Hepatocyte (in vitro differentiated cells): ENCODE measurements around the gene HSF2BP. TPM values are rescaled to one million over a fixed set of nuclear protein-coding genes. Genes with fewer than 3 reads are reported as not detected.
"Not testable (repeated sequence)": the region's sequence is repeated elsewhere in the genome, so short reads cannot be mapped to it uniquely, and the experiment has no call there.

ENCODE experiments used
- DNase-seq: peaks from one replicate; pipeline ENCODE4 v3.0.0-alpha.2; 2016; ENCODE audit warnings: low spot score
- H2AFZ ChIP-seq: fragments of 200-600 bp; sonication (generic); 2 replicates; pipeline ENCODE4 v1.6.0; 2016; ENCODE audit warnings: antibody characterized with exemption, mild to moderate bottlenecking
- H3K27ac ChIP-seq: fragments of 200-600 bp; sonication (generic); 2 replicates; pipeline ENCODE4 v1.5.1; 2016; ENCODE audit warnings: mild to moderate bottlenecking
- H3K27me3 ChIP-seq: fragments of 200-600 bp; sonication (generic); 2 replicates; pipeline ENCODE4 v1.6.1; 2016
- H3K36me3 ChIP-seq: fragments of 200-600 bp; sonication (generic); replicated peaks from 2 replicates; pipeline ENCODE4 v1.5.1; 2016; ENCODE audit warnings: low read depth; ENCODE audit not compliant: insufficient read depth
- H3K4me1 ChIP-seq: fragments of 200-600 bp; sonication (generic); 2 replicates; pipeline ENCODE4 v1.5.1; 2016; ENCODE audit warnings: mild to moderate bottlenecking, moderate library complexity; ENCODE audit not compliant: insufficient read depth
- H3K4me2 ChIP-seq: fragments of 200-600 bp; sonication (generic); 2 replicates; pipeline ENCODE4 v1.6.0; 2016
- H3K4me3 ChIP-seq: fragments of 200-600 bp; sonication (generic); 2 replicates; pipeline ENCODE4 v1.5.1; 2016; ENCODE audit warnings: mild to moderate bottlenecking
- H3K79me2 ChIP-seq: fragments of 200-600 bp; sonication (generic); 2 replicates; pipeline ENCODE4 v1.6.0; 2017; ENCODE audit warnings: mild to moderate bottlenecking
- H3K9me2 ChIP-seq: fragments of 200-600 bp; sonication (generic); replicated peaks from 2 replicates; pipeline ENCODE4 v1.6.0; 2017; ENCODE audit warnings: mild to moderate bottlenecking; ENCODE audit not compliant: insufficient read depth
- H3K9me3 ChIP-seq: fragments of 200-600 bp; sonication (generic); 2 replicates; pipeline ENCODE4 v1.5.1; 2016; ENCODE audit warnings: low read depth, mild to moderate bottlenecking
- H4K20me1 ChIP-seq: fragments of 200-600 bp; sonication (generic); 2 replicates; pipeline ENCODE4 v1.6.0; 2016; ENCODE audit warnings: mild to moderate bottlenecking; ENCODE audit not compliant: insufficient read depth, poor library complexity, severe bottlenecking
- CTCF ChIP-seq: fragments of 200-600 bp; sonication (generic); IDR thresholded peaks from 2 replicates; pipeline ENCODE4 v1.5.1; 2016; ENCODE audit warnings: antibody characterized with exemption, mild to moderate bottlenecking; ENCODE audit not compliant: poor library complexity
- EZH2 ChIP-seq: fragments of 200-600 bp; sonication (generic); IDR thresholded peaks from 2 replicates; pipeline ENCODE4 v1.6.1; 2016; ENCODE audit warnings: antibody characterized with exemption, mild to moderate bottlenecking, borderline replicate concordance
- EZH2phosphoT487 ChIP-seq: fragments of 200-600 bp; sonication (generic); IDR thresholded peaks from one replicate; pipeline ENCODE4 v1.6.1; 2018; ENCODE audit warnings: antibody characterized with exemption, mild to moderate bottlenecking, low read depth, moderate library complexity; ENCODE audit not compliant: unreplicated experiment, severe bottlenecking
- WGBS: methylation state at CpG from one replicate; pipeline ENCODE4 v1.1.6; 2016; ENCODE audit warnings: low lambda C conversion rate; ENCODE audit errors: missing lambda C conversion rate; 5-methylcytosine and 5-hydroxymethylcytosine counted together
- polyA plus RNA-seq: library from polyadenylated mRNA; unstranded; fragments of >200 nt; fragmentation: Nextera tagmentation; extraction: Ambion mirVana; gene quantifications from 2 replicates; pipeline ENCODE4 v1.2.1, GENCODE V29; 2016
- total RNA-seq: library from RNA; depleted of rRNA; stranded (reverse); fragments of >200 nt; gene quantifications from 2 replicates; pipeline ENCODE4 v1.2.3, GENCODE V29; 2014

Gene HSF2BP
- total and polyA plus RNA-seq, 2 experiments from 2014 or later: 1.3 to 1.4 TPM

- no peak for DNase-seq
- no peak for TF ChIP-seq EZH2
- no peak for TF ChIP-seq EZH2phosphoT487
- TF ChIP-seq CTCF: no peak
- Histone ChIP-seq H3K79me2 (peaks cover 5% of the 10 kb centered on the region), H3K27ac (no peak overlapping the region), H3K27me3 (no peaks in the 10 kb centered on the region), H4K20me1 (no peaks in the 10 kb centered on the region), H3K4me3 (no peak overlapping the region), H3K36me3 (no peaks in the 10 kb centered on the region), H3K4me1 (no peaks in the 10 kb centered on the region), H3K4me2 (no peak overlapping the region), H2AFZ (no peak overlapping the region), H3K9me2 (no peaks in the 10 kb centered on the region), H3K9me3 (no peaks in the 10 kb centered on the region)
- WGBS: 96% methylated on average over 3 of the region's 3 CpGs
Observed at GRCh38 chr21:43684424-43684823, 25.1 kb upstream of the HSF2BP start.

GRCh38 chr21:43681650-43682049, 22.4 kb upstream of the HSF2BP start:
- no peaks in the 10 kb centered on the region for H3K36me3 ChIP-seq
- no peak for DNase-seq
- H3K4me1 ChIP-seq: no peaks in the 10 kb centered on the region
- H3K9me2 ChIP-seq: no peaks in the 10 kb centered on the region
- no peak overlapping the region for H3K4me3 ChIP-seq
- no peak overlapping the region for H3K27ac ChIP-seq
- no peak overlapping the region for H3K4me2 ChIP-seq
- H4K20me1 ChIP-seq: no peaks in the 10 kb centered on the region
- H2AFZ ChIP-seq: no peak overlapping the region
- TF ChIP-seq CTCF (no peak), EZH2 (no peak), EZH2phosphoT487 (no peak)
- WGBS: 98% methylated on average over 6 of the region's 6 CpGs
- H3K9me3 ChIP-seq: no peaks in the 10 kb centered on the region
- no peaks in the 10 kb centered on the region for H3K27me3 ChIP-seq
- peaks cover 5% of the 10 kb centered on the region for H3K79me2 ChIP-seq

- H4K20me1 ChIP-seq, H2AFZ ChIP-seq, H3K27ac ChIP-seq, H3K4me2 ChIP-seq, H3K4me1 ChIP-seq, DNase-seq, H3K9me3 ChIP-seq, H3K4me3 ChIP-seq, H3K36me3 ChIP-seq, H3K9me2 ChIP-seq, H3K79me2 ChIP-seq, H3K27me3 ChIP-seq: not testable (repeated sequence)
- WGBS: 98% methylated on average over 6 of the region's 6 CpGs
Observed at GRCh38 chr21:43680421-43680820, 21.1 kb upstream of the HSF2BP start.

- H3K27me3 ChIP-seq: no peaks in the 10 kb centered on the region
- H3K4me2 ChIP-seq: no peak overlapping the region
- no peaks in the 10 kb centered on the region for H4K20me1 ChIP-seq
- no peaks in the 10 kb centered on the region for H3K9me3 ChIP-seq
- no peaks in the 10 kb centered on the region for H3K4me1 ChIP-seq
- no peak overlapping the region for H3K27ac ChIP-seq
- no peaks in the 10 kb centered on the region for H3K36me3 ChIP-seq
- no peak overlapping the region for H2AFZ ChIP-seq
- TF ChIP-seq CTCF (no peak), EZH2phosphoT487 (no peak), EZH2 (no peak)
- no peak overlapping the region for H3K4me3 ChIP-seq
- no peaks in the 10 kb centered on the region for H3K9me2 ChIP-seq
- H3K79me2 ChIP-seq: peaks cover 5% of the 10 kb centered on the region
- WGBS: 90% methylated on average over 12 of the region's 12 CpGs
- DNase-seq: no peak
Observed at GRCh38 chr21:43679951-43680350, 20.7 kb upstream of the HSF2BP start.
